Measurements from ENCODE around the gene NRP1. TPM values are rescaled to one million over a fixed set of nuclear protein-coding genes. Genes with fewer than 3 reads are reported as not detected.
A peak's percentile ranks its signal among the peaks of the same experiment; 100 is the strongest.
"Not testable (repeated sequence)": the region's sequence is repeated elsewhere in the genome, so short reads cannot be mapped to it uniquely, and the experiment has no call there.

NRP1 gene
- total RNA-seq, 1 experiment from 2014 or later, result 9.1 TPM

GRCh38 chr10:33150889-33151288 is 183.6 kb downstream of the NRP1 start:
- peak; percentile 30 for DNase-seq (ENCODE audit: low spot score)

- no peak for DNase-seq (ENCODE audit: low spot score)
Observed at GRCh38 chr10:33150146-33150545, 184.3 kb downstream of the NRP1 start.

- DNase-seq (ENCODE audit: low spot score), result no peak
Observed at GRCh38 chr10:33147013-33147310, 187.5 kb downstream of the NRP1 start.

GRCh38 chr10:33146189-33147012 is 188.1 kb downstream of the NRP1 start:
- DNase-seq (ENCODE audit: low spot score), result no peak

GRCh38 chr10:33145451-33146188 is 188.8 kb downstream of the NRP1 start:
- peak; percentile 16 for DNase-seq (ENCODE audit: low spot score)

GRCh38 chr10:33143160-33143728 is 191.2 kb downstream of the NRP1 start:
- no peak for DNase-seq (ENCODE audit: low spot score)

GRCh38 chr10:33142295-33142694 is 192.2 kb downstream of the NRP1 start:
- DNase-seq (ENCODE audit: low spot score), result no peak

GRCh38 chr10:33141251-33141650 is 193.2 kb downstream of the NRP1 start:
- DNase-seq (ENCODE audit: low spot score), result no peak

GRCh38 chr10:33139181-33139646 is 195.3 kb downstream of the NRP1 start:
- DNase-seq (ENCODE audit: low spot score), result peak; percentile 30

GRCh38 chr10:33138686-33139085 is 195.8 kb downstream of the NRP1 start:
- DNase-seq (ENCODE audit: low spot score), result not testable (repeated sequence)

GRCh38 chr10:33137356-33138005 is 197.0 kb downstream of the NRP1 start:
- DNase-seq (ENCODE audit: low spot score), result no peak

GRCh38 chr10:33136781-33137180 is 197.7 kb downstream of the NRP1 start:
- peak; percentile 66 for DNase-seq (ENCODE audit: low spot score)

GRCh38 chr10:33136271-33136670 is 198.2 kb downstream of the NRP1 start:
- DNase-seq (ENCODE audit: low spot score), result no peak

GRCh38 chr10:33134011-33134751 is 200.3 kb downstream of the NRP1 start:
- peak; percentile 84 for DNase-seq (ENCODE audit: low spot score)

- DNase-seq (ENCODE audit: low spot score), result no peak
Observed at GRCh38 chr10:33133557-33133956, 200.9 kb downstream of the NRP1 start.

- no peak for DNase-seq (ENCODE audit: low spot score)
Observed at GRCh38 chr10:33132626-33133025, 201.8 kb downstream of the NRP1 start.

GRCh38 chr10:33129996-33130386 is 204.5 kb downstream of the NRP1 start:
- no peak for DNase-seq (ENCODE audit: low spot score)

GRCh38 chr10:33129141-33129995 is 205.1 kb downstream of the NRP1 start:
- DNase-seq (ENCODE audit: low spot score), result no peak

- DNase-seq (ENCODE audit: low spot score), result no peak
Observed at GRCh38 chr10:33127622-33128021, 206.8 kb downstream of the NRP1 start.
